GM23248 (cell line): ENCODE data around the gene VAV2.

Source experiments
- EZH2 ChIP-seq: fragments of 200-600 bp; sonication (generic); IDR thresholded peaks from 2 replicates; pipeline ENCODE4 v1.6.1; 2018; ENCODE audit warnings: antibody characterized with exemption, mild to moderate bottlenecking; ENCODE audit not compliant: insufficient read depth, poor library complexity, severe bottlenecking
- EZH2phosphoT487 ChIP-seq: fragments of 200-600 bp; sonication (generic); IDR thresholded peaks from 2 replicates; pipeline ENCODE4 v1.6.1; 2018; ENCODE audit warnings: antibody characterized with exemption, moderate library complexity, mild to moderate bottlenecking, low read depth; ENCODE audit not compliant: insufficient read depth

DNA sequence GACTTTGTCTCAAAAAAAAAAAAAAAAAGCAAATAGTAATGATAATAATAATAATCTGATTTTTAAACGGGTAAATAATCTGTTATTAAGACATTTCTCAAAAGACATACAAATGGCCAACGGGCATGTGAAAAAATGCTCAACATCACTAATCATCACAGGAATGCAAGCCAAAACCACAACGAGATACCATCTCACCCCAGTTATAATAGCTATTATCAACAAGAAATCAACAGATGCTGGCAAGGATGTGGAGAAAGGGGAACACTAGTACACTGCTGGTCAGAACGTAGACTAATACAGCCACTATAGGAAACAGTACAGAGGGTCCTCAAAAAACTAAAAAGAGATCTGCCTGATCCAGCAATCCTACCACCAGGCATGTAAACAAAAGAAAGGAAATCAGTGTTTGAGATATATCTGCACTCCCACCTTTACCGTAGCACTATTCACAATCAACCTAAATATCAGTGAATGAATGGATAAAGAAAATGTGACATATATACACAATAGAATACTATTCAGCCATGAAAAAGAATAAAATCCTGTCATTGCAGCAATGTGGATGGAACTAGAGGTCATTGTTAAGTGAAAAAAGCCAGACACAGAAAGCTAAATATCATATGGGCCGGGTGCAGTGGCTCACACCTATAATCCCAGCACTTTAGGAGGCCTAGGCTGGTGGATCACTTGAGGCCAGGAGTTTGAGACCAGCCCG lies 24.9 kb downstream of the VAV2 start:
- TF ChIP-seq EZH2phosphoT487 (no peak), EZH2 (no peak)
